Stimulated activated CD4-positive, alpha-beta T cell treated with anti-CD3 and anti-CD28 coated beads, Interleukin-15, amount 100 ng/mL, for 24 hours (primary cell): Measurements from ENCODE around the gene KIRREL3.

Source experiments
- DNase-seq: peaks from one replicate; pipeline ENCODE4 v3.0.0-alpha.2; 2020

KIRREL3 gene

GRCh38 chr11:126949066-126949891 is 51.3 kb downstream of the KIRREL3 start:
- no peak for DNase-seq

- DNase-seq: no peak
These were observed 52.0 kb downstream of the KIRREL3 start for GRCh38 chr11:126948563-126948962.

- DNase-seq: no peak
These were observed 55.3 kb downstream of the KIRREL3 start for GRCh38 chr11:126945319-126945718.

GRCh38 chr11:126943316-126943715 is 57.3 kb downstream of the KIRREL3 start:
- no peak for DNase-seq

- DNase-seq: no peak
These were observed 58.4 kb downstream of the KIRREL3 start for GRCh38 chr11:126942146-126942545.

GRCh38 chr11:126939552-126939951 is 61.0 kb downstream of the KIRREL3 start:
- no peak for DNase-seq

- no peak for DNase-seq
These were observed 61.9 kb downstream of the KIRREL3 start for GRCh38 chr11:126938718-126939117.

GRCh38 chr11:126930091-126930841 is 70.3 kb downstream of the KIRREL3 start:
- no peak for DNase-seq

- no peak for DNase-seq
These were observed 71.2 kb downstream of the KIRREL3 start for GRCh38 chr11:126929179-126930061.

- no peak for DNase-seq
These were observed 72.9 kb downstream of the KIRREL3 start for GRCh38 chr11:126927623-126928022.

GRCh38 chr11:126926376-126926791 is 74.2 kb downstream of the KIRREL3 start:
- DNase-seq: no peak

- no peak for DNase-seq
These were observed 75.1 kb downstream of the KIRREL3 start for GRCh38 chr11:126925321-126926093.

- no peak for DNase-seq
These were observed 76.1 kb downstream of the KIRREL3 start for GRCh38 chr11:126924376-126925040.

- no peak for DNase-seq
These were observed 79.7 kb downstream of the KIRREL3 start for GRCh38 chr11:126920833-126921232.

GRCh38 chr11:126919147-126919823 is 81.3 kb downstream of the KIRREL3 start:
- no peak for DNase-seq

GRCh38 chr11:126918556-126918955 is 82.0 kb downstream of the KIRREL3 start:
- no peak for DNase-seq

GRCh38 chr11:126917531-126918204 is 82.9 kb downstream of the KIRREL3 start:
- DNase-seq: peak; percentile 29

- no peak for DNase-seq
These were observed 85.1 kb downstream of the KIRREL3 start for GRCh38 chr11:126915430-126915829.

GRCh38 chr11:126914941-126915340 is 85.6 kb downstream of the KIRREL3 start:
- DNase-seq: no peak

- DNase-seq: no peak
These were observed 86.4 kb downstream of the KIRREL3 start for GRCh38 chr11:126914166-126914565.

- no peak for DNase-seq
These were observed 96.0 kb downstream of the KIRREL3 start for GRCh38 chr11:126904520-126904919.
